SU-DHL-6 (cell line): ENCODE measurements around the gene FADS1.

Source experiments
- H2AFZ ChIP-seq: fragments of 200-600 bp; sonication (generic); 2 replicates; pipeline ENCODE4 v1.6.1; 2014; ENCODE audit warnings: low read depth, mild to moderate bottlenecking, moderate library complexity, mixed read lengths, antibody characterized with exemption, low read length; ENCODE audit not compliant: severe bottlenecking
- H3F3A ChIP-seq: fragments of 200-600 bp; shearing (Covaris generic); 2 replicates; pipeline ENCODE4 v1.6.0; 2016; ENCODE audit warnings: antibody characterized with exemption, mild to moderate bottlenecking; ENCODE audit not compliant: insufficient read depth
- H3K27ac ChIP-seq: fragments of 200-600 bp; sonication (generic); 2 replicates; pipeline ENCODE4 v1.5.1; 2016; ENCODE audit warnings: low read depth, mild to moderate bottlenecking, low read length, moderate library complexity, mixed read lengths
- H3K27me3 ChIP-seq: fragments of 200-600 bp; sonication (generic), shearing (Covaris generic); 2 replicates; pipeline ENCODE4 v1.6.0; 2014; ENCODE audit warnings: mild to moderate bottlenecking, low read length
- H3K36me3 ChIP-seq: fragments of 200-600 bp; sonication (generic); 2 replicates; pipeline ENCODE4 v1.6.1; 2014; ENCODE audit warnings: mild to moderate bottlenecking, low read length, mixed read lengths
- H3K4me2 ChIP-seq: fragments of 300-600, 200-600 bp; shearing (Covaris generic), sonication (generic); 2 replicates; pipeline ENCODE4 v1.6.0; 2014; ENCODE audit warnings: low read length, low read depth, mild to moderate bottlenecking; ENCODE audit not compliant: poor library complexity, severe bottlenecking
- H3K4me3 ChIP-seq: fragments of 200-600 bp; sonication (generic); 2 replicates; pipeline ENCODE4 v1.5.1; 2014; ENCODE audit warnings: antibody characterized with exemption, low read length, mild to moderate bottlenecking, mixed read lengths; ENCODE audit not compliant: insufficient read depth, poor library complexity, severe bottlenecking
- H3K79me2 ChIP-seq: fragments of 200-600 bp; sonication (generic); 2 replicates; pipeline ENCODE4 v1.6.1; 2014; ENCODE audit warnings: mild to moderate bottlenecking, low read length, moderate library complexity; ENCODE audit not compliant: insufficient read depth
- H3K9ac ChIP-seq: fragments of 200-600 bp; sonication (generic); 2 replicates; pipeline ENCODE4 v1.7.0; 2014; ENCODE audit warnings: mild to moderate bottlenecking, low read length
- H3K9me2 ChIP-seq: fragments of 200-600 bp; sonication (generic); replicated peaks from 2 replicates; pipeline ENCODE4 v1.6.1; 2014; ENCODE audit warnings: low read length; ENCODE audit not compliant: insufficient read depth
- H3K9me3 ChIP-seq: fragments of 200-600 bp; sonication (generic); 2 replicates; pipeline ENCODE4 v1.6.1; 2014; ENCODE audit warnings: low read length, mixed read lengths; ENCODE audit not compliant: insufficient read depth
- H4K20me1 ChIP-seq: fragments of 200-600 bp; sonication (generic); 2 replicates; pipeline ENCODE4 v1.6.1; 2014; ENCODE audit warnings: low read depth, mild to moderate bottlenecking, antibody characterized with exemption, low read length, moderate library complexity, mixed read lengths
- CTCF ChIP-seq: fragments of 200-600 bp; sonication (generic); IDR thresholded peaks from one replicate; pipeline ENCODE4 v1.5.1; 2017; ENCODE audit warnings: antibody characterized with exemption, mild to moderate bottlenecking, low read length, moderate library complexity; ENCODE audit not compliant: insufficient read depth, poor library complexity, severe bottlenecking
- EZH2phosphoT487 ChIP-seq: fragments of 200-600 bp; sonication (generic), shearing (Covaris generic); conservative IDR thresholded peaks from 2 replicates; pipeline ENCODE4 v1.6.1; 2018; ENCODE audit warnings: mild to moderate bottlenecking, antibody characterized with exemption, low read length, moderate library complexity, mixed read lengths

The FADS1 gene

GRCh38 chr11:61805146-61805545 lies 11.7 kb downstream of the FADS1 start:
- Histone ChIP-seq H4K20me1 (peaks cover 4% of the 10 kb centered on the region; the same call in 1 of the 2 replicates), H3K9me3 (no peaks in the 10 kb centered on the region), H3K4me2 (no peak overlapping the region), H3K27ac (no peak overlapping the region), H3K27me3 (no peaks in the 10 kb centered on the region), H3K79me2 (no peaks in the 10 kb centered on the region), H3K9me2 (no peaks in the 10 kb centered on the region), H3K9ac (no peak overlapping the region), H3F3A (peaks cover 15% of the 10 kb centered on the region), H2AFZ (no peak overlapping the region), H3K36me3 (0 out of 2 replicates have a peak, but pooled peaks cover 6% of the 10 kb centered on the region), H3K4me3 (no peak overlapping the region)
- TF ChIP-seq CTCF (no peak), EZH2phosphoT487 (no peak)

GRCh38 chr11:61803889-61804647 lies 12.7 kb downstream of the FADS1 start:
- H2AFZ ChIP-seq: no peak overlapping the region
- peaks cover 9% of the 10 kb centered on the region; the same call in 1 of the 2 replicates for H3K36me3 ChIP-seq
- no peak for TF ChIP-seq CTCF
- TF ChIP-seq EZH2phosphoT487: no peak
- no peaks in the 10 kb centered on the region for H3K27me3 ChIP-seq
- peaks cover 10% of the 10 kb centered on the region for H3K79me2 ChIP-seq
- no peak overlapping the region for H3K4me3 ChIP-seq
- H3F3A ChIP-seq: peaks cover 25% of the 10 kb centered on the region
- no peaks in the 10 kb centered on the region for H3K9me2 ChIP-seq
- no peak overlapping the region for H3K9ac ChIP-seq
- H3K9me3 ChIP-seq: no peaks in the 10 kb centered on the region
- no peak overlapping the region for H3K4me2 ChIP-seq
- peaks cover 4% of the 10 kb centered on the region; the same call in 1 of the 2 replicates for H4K20me1 ChIP-seq
- H3K27ac ChIP-seq: no peak overlapping the region

GRCh38 chr11:61802605-61803004 lies 14.2 kb downstream of the FADS1 start:
- Histone ChIP-seq H3K79me2 (peaks cover 25% of the 10 kb centered on the region), H3K27ac (no peak overlapping the region), H2AFZ (no peak overlapping the region), H3K4me2 (no peak overlapping the region), H3K9me2 (no peaks in the 10 kb centered on the region), H3K9me3 (no peaks in the 10 kb centered on the region), H3K27me3 (no peaks in the 10 kb centered on the region), H4K20me1 (peaks cover 4% of the 10 kb centered on the region; the same call in 1 of the 2 replicates), H3F3A (peaks cover 27% of the 10 kb centered on the region), H3K9ac (no peak overlapping the region), H3K4me3 (no peak overlapping the region), H3K36me3 (peaks cover 8% of the 10 kb centered on the region; the same call in 1 of the 2 replicates)
- TF ChIP-seq CTCF (no peak), EZH2phosphoT487 (no peak)
